HCT116 (cell line): ENCODE measurements around the gene CFAP97D1. TPM values are rescaled to one million over a fixed set of nuclear protein-coding genes. Genes with fewer than 3 reads are reported as not detected.

Source experiments
- ATAC-seq: fragments of 200-7000 bp; cut with Tn5 transposase; 2 replicates; pipeline ENCODE4 v1.9.1; 2020; ENCODE audit warnings: mild to moderate bottlenecking, moderate library complexity
- BruUV-seq: library from RNA; stranded (reverse); fragments of 400-500 nt; replicated peaks from 2 replicates; lab custom pipeline; 2021; lab: Mats Ljungman, UMichigan
- CTCF ChIA-PET: fragments of 300-600 bp; sonication (Branson Sonifier 250); formaldehyde crosslinking; loops from one replicate; lab custom pipeline; 2021; ENCODE audit warnings: antibody characterized with exemption; lab: Charles Lee
- POLR2A ChIA-PET: fragments of 300-600, 350-600 bp; sonication (Branson Sonifier 250); formaldehyde crosslinking; loops from one replicate; lab custom pipeline; 2021; ENCODE audit warnings: antibody characterized with exemption; lab: Charles Lee
- RAD21 ChIA-PET, 2 experiments: fragments of 300-600 bp; sonication (Branson Sonifier 250); formaldehyde crosslinking; loops; one replicate each; lab custom pipeline; 2023; ENCODE audit warnings: low total read pairs in 2 of 2; ENCODE audit not compliant: uncharacterized antibody in 2 of 2, unreplicated experiment in 2 of 2, low non-redundant PET in 1 of 2; lab: Charles Lee
- DNase-seq: peaks from one replicate; pipeline ENCODE4 v3.0.0-alpha.2; 2010; ENCODE audit warnings: low read depth, low spot score
- H2AFZ ChIP-seq: fragments of 200-600 bp; shearing (Covaris generic), sonication (generic); 2 replicates; pipeline ENCODE4 v1.6.1; 2017; ENCODE audit warnings: low read depth, mixed run types, mixed read lengths, antibody characterized with exemption, low read length; ENCODE audit not compliant: poor library complexity, severe bottlenecking
- H3K27ac ChIP-seq: 2 replicates; pipeline ENCODE4 v1.5.1; 2012; ENCODE audit warnings: low read depth, low read length
- H3K27me3 ChIP-seq: fragments of 200-600 bp; sonication (generic); 2 replicates; pipeline ENCODE4 v1.6.1; 2016; ENCODE audit warnings: mixed run types, low read length, mixed read lengths; ENCODE audit not compliant: insufficient read depth
- H3K36me3 ChIP-seq, 2 experiments: fragments of 200-500 bp in 1 of 2; fragments of 200-600 bp in 1 of 2; sonication (Bioruptor generic) in 1 of 2; sonication (generic) in 1 of 2; 2 replicates each; pipeline versions ENCODE4 v1.5.1 to v1.6.1; 2014 to 2016; ENCODE audit warnings: low read length in 2 of 2, inconsistent platforms in 1 of 2, mixed read lengths in 1 of 2, mixed run types in 1 of 2; ENCODE audit not compliant: insufficient read depth in 2 of 2, control insufficient read depth in 1 of 2
- H3K4me1 ChIP-seq, 2 experiments: fragments of 200-600 bp in 1 of 2; sonication (generic) in 1 of 2; 2 replicates each; pipeline versions ENCODE4 v1.5.1 to v1.6.1; 2012 to 2017; ENCODE audit warnings: low read length in 2 of 2, inconsistent platforms in 1 of 2, mild to moderate bottlenecking in 1 of 2, mixed read lengths in 1 of 2, mixed run types in 1 of 2, moderate library complexity in 1 of 2; ENCODE audit not compliant: insufficient read depth in 2 of 2, control insufficient read depth in 1 of 2
- H3K4me2 ChIP-seq: fragments of 200-600 bp; sonication (generic); 2 replicates; pipeline ENCODE4 v1.6.1; 2017; ENCODE audit warnings: mixed run types, low read length, mixed read lengths
- H3K4me3 ChIP-seq, 2 experiments: fragments of 200-600 bp in 1 of 2; sonication (generic) in 1 of 2; replicated peaks in 1 of 2; 2 replicates each; pipeline ENCODE4 v1.5.1; 2011 to 2016; ENCODE audit warnings: low read length in 2 of 2, control low read depth in 1 of 2, low read depth in 1 of 2, mild to moderate bottlenecking in 1 of 2, mixed read lengths in 1 of 2, mixed run types in 1 of 2
- H3K79me2 ChIP-seq: fragments of 200-600 bp; sonication (generic); 2 replicates; pipeline ENCODE4 v1.6.1; 2017; ENCODE audit warnings: mild to moderate bottlenecking, mixed run types, low read length, moderate library complexity, mixed read lengths; ENCODE audit not compliant: insufficient read depth
- H3K9ac ChIP-seq: fragments of 200-600 bp; sonication (generic); 2 replicates; pipeline ENCODE4 v1.6.1; 2016; ENCODE audit warnings: low read length, mixed read lengths
- H3K9me2 ChIP-seq: fragments of 200-600 bp; sonication (generic), shearing (Covaris generic); 2 replicates; pipeline ENCODE4 v1.6.1; 2017; ENCODE audit warnings: mixed run types, mild to moderate bottlenecking, moderate library complexity; ENCODE audit not compliant: insufficient read depth
- H3K9me3 ChIP-seq, 2 experiments: fragments of 200-500 bp in 1 of 2; fragments of 200-600 bp in 1 of 2; sonication (Bioruptor generic) in 1 of 2; sonication (generic) in 1 of 2; 2 replicates each; pipeline ENCODE4 v1.6.1; 2014 to 2017; ENCODE audit warnings: low read length in 2 of 2, mixed read lengths in 2 of 2, inconsistent platforms in 1 of 2, low read depth in 1 of 2, mild to moderate bottlenecking in 1 of 2, mixed run types in 1 of 2, moderate library complexity in 1 of 2; ENCODE audit not compliant: control insufficient read depth in 1 of 2, insufficient read depth in 1 of 2
- H4K20me1 ChIP-seq: fragments of 200-600 bp; sonication (generic), shearing (Covaris generic); 2 replicates; pipeline ENCODE4 v1.6.1; 2017; ENCODE audit warnings: mixed run types, mild to moderate bottlenecking, moderate library complexity; ENCODE audit not compliant: insufficient read depth
- CBX3 ChIP-seq: IDR thresholded peaks from 2 replicates; pipeline ENCODE4 v1.6.1; 2012; ENCODE audit warnings: low read depth
- CEBPB ChIP-seq: IDR thresholded peaks from 2 replicates; pipeline ENCODE4 v1.6.1; 2012; ENCODE audit warnings: low read depth
- EGR1 ChIP-seq: IDR thresholded peaks from 2 replicates; pipeline ENCODE4 v1.6.1; 2012; ENCODE audit warnings: low read depth
- EZH2 ChIP-seq: fragments of 200-600 bp; sonication (generic); IDR thresholded peaks from 2 replicates; pipeline ENCODE4 v1.6.1; 2017; ENCODE audit warnings: antibody characterized with exemption, mixed run types
- POLR2A ChIP-seq: IDR thresholded peaks from 2 replicates; pipeline ENCODE4 v1.7.0; 2011; ENCODE audit warnings: borderline replicate concordance; ENCODE audit not compliant: insufficient read depth, insufficient read length; ENCODE audit errors: extremely low read depth
- POLR2AphosphoS5 ChIP-seq: IDR thresholded peaks from 2 replicates; pipeline ENCODE4 v1.6.1; 2011; ENCODE audit warnings: mild to moderate bottlenecking, low read depth, low read length, moderate library complexity
- TCF7L2 ChIP-seq: IDR thresholded peaks from 2 replicates; pipeline ENCODE4 v1.7.0; 2011; ENCODE audit warnings: borderline replicate concordance, inconsistent platforms; ENCODE audit not compliant: insufficient read depth, insufficient read length; ENCODE audit errors: extremely low read depth
- YY1 ChIP-seq: IDR thresholded peaks from 2 replicates; pipeline ENCODE4 v1.6.1; 2011; ENCODE audit warnings: low read length, low read depth, moderate library complexity, mild to moderate bottlenecking; ENCODE audit not compliant: insufficient replicate concordance; ENCODE audit errors: extremely low read depth
- intact Hi-C: fragments of 100-400 bp; cut with micrococcal nuclease; formaldehyde crosslinking; loops from 2 replicates; pipeline ENCODE4 v1.10.0; 2022
- total RNA-seq: library from RNA; stranded (reverse); gene quantifications from one replicate; pipeline ENCODE4 v1.2.1, GENCODE V29; 2021; ENCODE audit not compliant: unreplicated experiment
- TF ChIP-seq, protein P1 (sequence below): IDR thresholded peaks from 2 replicates; pipeline ENCODE4 v1.6.1; 2012
- TF ChIP-seq, protein P2 (sequence below): IDR thresholded peaks from 2 replicates; pipeline ENCODE4 v1.6.1; 2011; ENCODE audit warnings: mild to moderate bottlenecking, low read length, moderate library complexity; ENCODE audit not compliant: insufficient replicate concordance; ENCODE audit errors: extremely low read depth
- TF ChIP-seq, protein P3 (sequence below), 3 experiments: fragments of 200-600 bp in 1 of 3; sonication (generic) in 1 of 3; IDR thresholded peaks in 2 of 3; conservative IDR thresholded peaks in 1 of 3; 2 replicates each; pipeline ENCODE4 v1.5.1; 2012 to 2017; ENCODE audit warnings: low read depth in 2 of 3, low read length in 2 of 3, antibody characterized with exemption in 1 of 3, borderline replicate concordance in 1 of 3, control low read depth in 1 of 3, mild to moderate bottlenecking in 1 of 3, mixed read lengths in 1 of 3, mixed run types in 1 of 3, moderate library complexity in 1 of 3; ENCODE audit not compliant: insufficient read depth in 1 of 3

Gene CFAP97D1
- total RNA-seq, 1 experiment from 2014 or later: 0.15 TPM

DNA sequence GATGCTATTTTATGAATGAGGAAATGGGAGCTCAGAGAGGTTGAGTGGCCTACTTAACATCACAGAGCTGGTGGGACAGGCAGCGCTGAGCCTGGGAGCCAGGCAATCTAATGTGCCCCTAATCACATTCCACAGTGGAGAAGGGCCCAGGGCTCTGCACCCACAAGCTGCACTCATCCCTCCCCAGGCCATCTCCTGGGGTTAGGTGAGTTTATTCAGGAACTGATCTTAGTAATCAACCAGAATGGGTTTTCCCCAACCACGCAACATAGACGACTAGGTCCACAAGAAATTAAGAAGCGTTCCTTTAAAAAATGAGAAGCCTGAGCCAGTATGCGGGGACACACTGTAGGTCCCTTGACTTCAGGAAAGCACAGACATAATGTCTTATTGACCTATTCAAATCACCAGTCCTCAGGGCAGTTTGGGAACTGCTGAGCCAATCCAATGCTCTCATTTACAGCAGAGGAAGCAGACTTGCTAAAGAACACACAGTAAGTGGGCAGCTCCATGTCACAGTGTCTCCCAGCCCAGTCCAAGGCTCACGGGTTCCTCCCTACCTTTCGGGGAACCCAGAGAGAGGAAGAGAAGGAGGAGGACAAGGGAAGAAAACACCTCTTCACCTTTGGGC lies 50.4 kb downstream of the CFAP97D1 start:
- no peak overlapping the region for H3K27ac ChIP-seq
- H3K36me3 ChIP-seq: peaks cover under 1 to 25% of the 10 kb centered on the region in 2 experiments; a peak in 3 of 4 replicates
- RAD21 ChIA-PET: no interaction called here
- H3K79me2 ChIP-seq: peaks cover 10% of the 10 kb centered on the region
- no peak for DNase-seq
- CTCF ChIA-PET: no interaction called here
- no peak for TF ChIP-seq YY1
- no peak for TF ChIP-seq POLR2AphosphoS5
- no peak for TF ChIP-seq CBX3
- TF ChIP-seq, protein P1, sequence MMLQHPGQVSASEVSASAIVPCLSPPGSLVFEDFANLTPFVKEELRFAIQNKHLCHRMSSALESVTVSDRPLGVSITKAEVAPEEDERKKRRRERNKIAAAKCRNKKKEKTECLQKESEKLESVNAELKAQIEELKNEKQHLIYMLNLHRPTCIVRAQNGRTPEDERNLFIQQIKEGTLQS: no peak
- TF ChIP-seq EGR1: no peak
- no peak for TF ChIP-seq POLR2A
- TF ChIP-seq, protein P2, sequence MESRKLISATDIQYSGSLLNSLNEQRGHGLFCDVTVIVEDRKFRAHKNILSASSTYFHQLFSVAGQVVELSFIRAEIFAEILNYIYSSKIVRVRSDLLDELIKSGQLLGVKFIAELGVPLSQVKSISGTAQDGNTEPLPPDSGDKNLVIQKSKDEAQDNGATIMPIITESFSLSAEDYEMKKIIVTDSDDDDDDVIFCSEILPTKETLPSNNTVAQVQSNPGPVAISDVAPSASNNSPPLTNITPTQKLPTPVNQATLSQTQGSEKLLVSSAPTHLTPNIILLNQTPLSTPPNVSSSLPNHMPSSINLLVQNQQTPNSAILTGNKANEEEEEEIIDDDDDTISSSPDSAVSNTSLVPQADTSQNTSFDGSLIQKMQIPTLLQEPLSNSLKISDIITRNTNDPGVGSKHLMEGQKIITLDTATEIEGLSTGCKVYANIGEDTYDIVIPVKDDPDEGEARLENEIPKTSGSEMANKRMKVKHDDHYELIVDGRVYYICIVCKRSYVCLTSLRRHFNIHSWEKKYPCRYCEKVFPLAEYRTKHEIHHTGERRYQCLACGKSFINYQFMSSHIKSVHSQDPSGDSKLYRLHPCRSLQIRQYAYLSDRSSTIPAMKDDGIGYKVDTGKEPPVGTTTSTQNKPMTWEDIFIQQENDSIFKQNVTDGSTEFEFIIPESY: no peak
- TF ChIP-seq TCF7L2: no peak
- TF ChIP-seq EZH2: no peak
- TF ChIP-seq, protein P3, sequence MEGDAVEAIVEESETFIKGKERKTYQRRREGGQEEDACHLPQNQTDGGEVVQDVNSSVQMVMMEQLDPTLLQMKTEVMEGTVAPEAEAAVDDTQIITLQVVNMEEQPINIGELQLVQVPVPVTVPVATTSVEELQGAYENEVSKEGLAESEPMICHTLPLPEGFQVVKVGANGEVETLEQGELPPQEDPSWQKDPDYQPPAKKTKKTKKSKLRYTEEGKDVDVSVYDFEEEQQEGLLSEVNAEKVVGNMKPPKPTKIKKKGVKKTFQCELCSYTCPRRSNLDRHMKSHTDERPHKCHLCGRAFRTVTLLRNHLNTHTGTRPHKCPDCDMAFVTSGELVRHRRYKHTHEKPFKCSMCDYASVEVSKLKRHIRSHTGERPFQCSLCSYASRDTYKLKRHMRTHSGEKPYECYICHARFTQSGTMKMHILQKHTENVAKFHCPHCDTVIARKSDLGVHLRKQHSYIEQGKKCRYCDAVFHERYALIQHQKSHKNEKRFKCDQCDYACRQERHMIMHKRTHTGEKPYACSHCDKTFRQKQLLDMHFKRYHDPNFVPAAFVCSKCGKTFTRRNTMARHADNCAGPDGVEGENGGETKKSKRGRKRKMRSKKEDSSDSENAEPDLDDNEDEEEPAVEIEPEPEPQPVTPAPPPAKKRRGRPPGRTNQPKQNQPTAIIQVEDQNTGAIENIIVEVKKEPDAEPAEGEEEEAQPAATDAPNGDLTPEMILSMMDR (IDR thresholded peaks at IDR 0.05 in 2 of 3, conservative IDR thresholded peaks at IDR 0.05 in 1 of 3; ENCODE audit: borderline replicate concordance in 1 of 3, insufficient read depth in 1 of 3, low read depth in 2 of 3, low read length in 2 of 3): no peak
- TF ChIP-seq CEBPB: no peak
- TF ChIP-seq, all 23 proteins: peak for 0
- ATAC-seq: no peak
- intact Hi-C loops: no loop called here
- no TSS peak for BruUV-seq
- H3K4me2 ChIP-seq: no peak overlapping the region
- no peak overlapping the region for H3K9ac ChIP-seq
- POLR2A ChIA-PET: interaction anchor here (1.1 kb wide), 1 partner anchor 9 kb away, joined by 3 read pairs; no protein-coding TSS in a partner anchor
- no peaks in the 10 kb centered on the region for H3K9me2 ChIP-seq
- no peak overlapping the region for H2AFZ ChIP-seq
- H3K4me3 ChIP-seq: no peak overlapping the region
- no peaks in the 10 kb centered on the region for H3K9me3 ChIP-seq
- no peaks in the 10 kb centered on the region for H4K20me1 ChIP-seq
- peaks cover 16 to 24% of the 10 kb centered on the region in 2 experiments for H3K4me1 ChIP-seq
- no peaks in the 10 kb centered on the region for H3K27me3 ChIP-seq
